Caki2 (cell line): ENCODE results near the gene SURF2. TPM values are rescaled to one million over a fixed set of nuclear protein-coding genes. Genes with fewer than 3 reads are reported as not detected.
A peak's percentile ranks its signal among the peaks of the same experiment; 100 is the strongest.
"Not testable (repeated sequence)": the region's sequence is repeated elsewhere in the genome, so short reads cannot be mapped to it uniquely, and the experiment has no call there.

Experiments used
- DNase-seq: peaks from one replicate; pipeline ENCODE4 v3.0.0-alpha.2; 2015; ENCODE audit warnings: low read depth
- in situ Hi-C: cut with HindIII; loops from 2 replicates; pipeline ENCODE4 v1.10.0; 2016; ENCODE audit warnings: low sequenced_read_pairs, low pct_unique_long_range_greater_than_20kb, mixed read lengths
- total RNA-seq: library from RNA; depleted of rRNA; stranded (reverse); fragments of >200 nt; shearing (Covaris generic); gene quantifications from 2 replicates; pipeline ENCODE4 v1.2.3, GENCODE V29; 2014; ENCODE audit warnings: low replicate concordance

The SURF2 gene
- total RNA-seq, 1 experiment from 2014 or later, result 26.0 TPM

- in situ Hi-C loops, result no loop called here
- DNase-seq, result no peak
These were observed 13.1 kb downstream of the SURF2 start for GRCh38 chr9:133369422-133369821.

- in situ Hi-C loops, result no loop called here
- no peak for DNase-seq
These were observed 13.6 kb downstream of the SURF2 start for GRCh38 chr9:133369933-133370332.

- in situ Hi-C loops, result no loop called here
- no peak for DNase-seq
These were observed 14.3 kb downstream of the SURF2 start for GRCh38 chr9:133370685-133371084.

- in situ Hi-C loops, result no loop called here
- DNase-seq, result no peak
These were observed 14.9 kb downstream of the SURF2 start for GRCh38 chr9:133371261-133371711.

- no peak for DNase-seq
- in situ Hi-C loops, result no loop called here
These were observed 15.8 kb downstream of the SURF2 start for GRCh38 chr9:133372144-133372543.

GRCh38 chr9:133374612-133375115, 18.3 kb downstream of the SURF2 start:
- in situ Hi-C loops, result loop anchor here (5.0 kb wide), 1 partner anchor 93 kb away; no protein-coding TSS in a partner anchor
- DNase-seq, result no peak

GRCh38 chr9:133375116-133375723, 18.9 kb downstream of the SURF2 start:
- no peak for DNase-seq
- in situ Hi-C loops, result loop anchor here (5.0 kb wide), 1 partner anchor 92 kb away; no protein-coding TSS in a partner anchor

- peak; percentile 93 for DNase-seq
- in situ Hi-C loops, result loop anchor here (5.0 kb wide), 1 partner anchor 91 kb away; no protein-coding TSS in a partner anchor
These were observed 19.6 kb downstream of the SURF2 start, which contains the start of the genes STKLD1 and SURF4 for GRCh38 chr9:133375724-133376654. Gene STKLD1, plus strand, starts transcription at chr9:133376366. Its CDS starts 108 bp downstream, at chr9:133376474. Gene SURF4, minus strand, starts transcription at chr9:133376060. Its CDS starts 91 bp downstream, at chr9:133375969.

- DNase-seq, result not testable (repeated sequence)
- in situ Hi-C loops, result loop anchor here (5.0 kb wide), 1 partner anchor 90 kb away; no protein-coding TSS in a partner anchor
These were observed 20.9 kb downstream of the SURF2 start for GRCh38 chr9:133377280-133377679.

- in situ Hi-C loops, result loop anchor here (5.0 kb wide), 1 partner anchor 90 kb away; no protein-coding TSS in a partner anchor
- no peak for DNase-seq
These were observed 21.4 kb downstream of the SURF2 start for GRCh38 chr9:133377721-133378216.

- DNase-seq, result no peak
- in situ Hi-C loops, result loop anchor here (5.0 kb wide), 1 partner anchor 89 kb away; no protein-coding TSS in a partner anchor
These were observed 22.1 kb downstream of the SURF2 start for GRCh38 chr9:133378408-133378962.

- DNase-seq, result no peak
- in situ Hi-C loops, result loop anchor here (5.0 kb wide), 1 partner anchor 88 kb away; no protein-coding TSS in a partner anchor
These were observed 23.1 kb downstream of the SURF2 start for GRCh38 chr9:133379153-133380086.

- in situ Hi-C loops, result no loop called here
- DNase-seq, result no peak
These were observed 24.4 kb downstream of the SURF2 start for GRCh38 chr9:133380734-133381133.

- in situ Hi-C loops, result no loop called here
- no peak for DNase-seq
These were observed 26.3 kb downstream of the SURF2 start for GRCh38 chr9:133382507-133383141.

GRCh38 chr9:133383438-133383837, 27.1 kb downstream of the SURF2 start:
- no peak for DNase-seq
- in situ Hi-C loops, result no loop called here

- in situ Hi-C loops, result no loop called here
- DNase-seq, result no peak
These were observed 28.5 kb downstream of the SURF2 start for GRCh38 chr9:133384736-133385321.
